GM12801 (cell line): Measurements from ENCODE around the gene MGMT.

Source experiments
- CTCF ChIP-seq: IDR thresholded peaks from one replicate; pipeline ENCODE4 v1.5.1; 2011; ENCODE audit warnings: control low read depth; ENCODE audit not compliant: insufficient read length; ENCODE audit errors: extremely low read depth

The MGMT gene

DNA sequence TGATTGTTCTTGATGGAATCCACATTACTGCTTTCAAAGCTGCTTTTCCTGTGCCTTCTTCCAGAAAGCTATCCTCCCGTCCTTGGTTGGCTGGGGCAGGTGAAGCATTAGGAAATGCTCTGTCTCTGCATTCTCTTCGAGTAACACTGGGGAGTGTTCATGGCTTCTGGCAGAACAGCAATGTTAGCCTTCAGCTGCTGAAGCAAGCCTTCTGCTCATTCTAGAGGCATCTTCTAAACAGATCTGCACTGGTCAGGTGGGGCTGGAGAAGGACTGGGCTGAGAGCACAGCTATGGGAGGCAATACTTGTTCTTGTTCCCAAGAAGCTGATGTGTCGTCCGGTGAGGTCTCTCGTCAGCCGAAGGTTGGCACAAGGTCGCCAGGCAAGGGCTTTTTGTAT lies 80.6 kb downstream of the MGMT start:
- no peak for TF ChIP-seq CTCF

DNA sequence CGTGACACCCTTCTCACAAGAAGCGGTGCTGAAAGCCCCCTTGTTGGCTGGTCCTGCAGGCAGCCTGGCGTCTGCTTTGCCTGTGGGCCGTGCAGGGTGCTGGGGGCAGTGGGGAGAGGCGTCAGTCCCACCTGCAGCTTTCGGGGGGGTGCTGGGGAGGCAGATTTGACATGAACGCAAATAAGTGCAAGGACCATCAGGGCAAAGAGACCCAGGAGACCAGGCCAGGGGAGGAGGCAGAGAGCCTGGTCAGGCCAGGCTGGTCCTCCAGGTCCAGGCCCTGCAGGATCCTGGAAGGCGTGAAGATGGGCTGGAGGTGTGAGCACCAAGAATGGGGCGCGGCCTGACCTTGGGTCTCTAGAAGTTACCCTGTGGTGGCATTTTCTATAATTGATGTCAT lies 81.6 kb downstream of the MGMT start:
- TF ChIP-seq CTCF = no peak

- no peak for TF ChIP-seq CTCF
Observed at GRCh38 chr10:129550076-129550475, 83.0 kb downstream of the MGMT start.

DNA sequence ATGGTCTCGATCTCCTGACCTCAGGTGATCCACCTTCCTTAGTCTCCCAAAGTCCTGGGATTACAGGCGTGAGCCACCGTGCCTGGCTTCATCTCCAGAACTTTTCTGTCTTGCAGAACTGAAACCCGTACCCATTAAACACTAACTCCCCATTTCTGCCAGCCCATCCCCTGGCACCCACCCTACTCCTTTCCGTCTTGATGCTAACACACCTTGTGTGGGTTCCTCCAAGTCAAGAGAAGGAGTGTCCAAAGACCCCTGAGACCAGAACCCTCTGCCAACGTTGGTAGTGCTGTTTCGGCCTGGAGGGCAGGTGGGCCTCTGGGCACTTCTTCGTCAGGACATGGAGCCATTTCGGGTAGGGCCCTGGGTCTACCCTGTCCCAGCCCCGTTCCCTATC lies 83.6 kb downstream of the MGMT start:
- TF ChIP-seq CTCF = no peak

DNA sequence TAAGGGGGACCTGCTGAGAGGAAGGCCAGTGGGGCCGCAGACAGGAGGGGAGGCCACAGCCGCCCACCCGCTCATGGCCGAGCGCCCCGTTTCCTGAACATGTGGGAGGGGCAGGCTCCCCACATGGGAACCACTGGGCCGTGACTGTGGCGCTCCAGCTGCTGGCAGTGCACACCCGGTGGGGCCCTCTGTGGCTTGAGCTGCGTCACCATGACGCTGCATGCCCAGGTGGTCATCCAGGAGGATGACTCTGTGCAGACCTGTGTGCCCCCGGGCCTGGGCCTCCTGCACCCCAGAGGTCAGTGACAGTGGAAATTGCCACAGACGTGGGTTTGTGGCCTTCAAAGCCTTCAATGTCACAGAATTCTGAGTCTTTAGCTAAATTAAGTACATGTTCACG lies 85.1 kb downstream of the MGMT start:
- no peak for TF ChIP-seq CTCF

DNA sequence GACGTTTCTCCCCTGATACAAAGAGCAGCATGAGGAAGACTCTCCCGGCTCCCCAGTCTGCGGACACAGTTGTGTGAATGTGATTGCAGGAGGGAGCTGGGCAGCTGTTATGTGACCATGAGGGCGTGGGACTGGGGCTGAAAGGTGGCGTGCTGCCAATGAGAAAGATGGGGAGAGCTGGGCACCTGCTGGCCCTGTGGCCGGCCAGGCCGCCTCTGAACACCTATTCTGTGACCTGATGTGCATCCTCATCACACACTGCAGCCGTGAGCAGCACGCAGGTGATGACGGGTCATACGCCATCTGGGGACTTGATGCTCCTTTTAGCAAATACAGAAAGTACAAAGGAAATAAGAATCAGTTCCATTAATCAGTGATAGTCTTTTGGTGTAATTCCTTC lies 86.9 kb downstream of the MGMT start:
- no peak for TF ChIP-seq CTCF

DNA sequence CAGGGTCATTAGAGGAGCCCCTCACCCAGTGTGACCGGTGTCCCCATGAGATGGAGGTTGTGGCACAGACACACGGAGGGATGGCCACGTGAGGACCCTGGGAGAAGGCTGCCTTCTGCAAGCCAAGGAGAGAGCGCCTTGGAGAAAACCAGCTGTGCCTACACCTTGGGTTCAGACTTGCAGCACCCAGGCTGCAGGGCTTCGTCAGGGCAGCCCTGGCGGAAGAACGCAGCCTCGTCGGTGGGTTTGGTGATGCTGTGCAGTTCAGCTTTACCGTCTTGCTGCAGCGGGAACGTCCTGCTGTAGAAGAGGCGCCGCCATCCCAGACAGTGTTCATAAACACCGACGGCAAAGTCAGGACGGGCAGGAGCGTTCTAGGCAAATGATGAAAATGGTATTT lies 89.3 kb downstream of the MGMT start:
- TF ChIP-seq CTCF = no peak

DNA sequence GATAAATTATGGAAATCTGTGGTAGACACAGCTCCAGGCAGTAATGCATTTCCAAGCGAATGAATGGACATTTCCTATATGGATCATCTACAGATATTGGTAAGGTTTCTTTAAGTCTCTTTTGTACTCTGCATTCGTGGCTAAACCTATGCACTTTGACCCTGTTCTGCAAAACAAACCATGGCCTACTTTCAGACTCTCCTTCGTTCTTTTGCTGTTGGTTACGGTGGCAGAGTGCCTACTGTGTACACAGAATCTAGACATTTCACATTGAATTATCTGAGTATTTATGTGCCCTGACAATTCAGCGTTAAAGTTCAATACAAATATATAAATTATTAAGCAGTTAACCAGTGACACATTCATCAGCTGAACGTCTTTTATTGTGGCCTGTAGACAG lies 93.3 kb downstream of the MGMT start:
- no peak for TF ChIP-seq CTCF
